Measurements from ENCODE around the gene RIC8B. TPM values are rescaled to one million over a fixed set of nuclear protein-coding genes. Genes with fewer than 3 reads are reported as not detected.

Gene RIC8B
- total RNA-seq, 2 donors from 2014 or later: 15.6 to 22.1 TPM

GRCh38 chr12:106764738-106765137, 9.7 kb upstream of the RIC8B start:
- Histone ChIP-seq H3K27ac (peak overlapping the region in 3 of 4 donors; percentile 13 to 37 (median 17)), H3K4me3 (no peak overlapping the region), H3K4me1 (peaks cover 26% of the 10 kb centered on the region), H3K9me3 (no peaks in the 10 kb centered on the region), H3K27me3 (no peaks in the 10 kb centered on the region), H3K36me3 (replicated peaks in 1 of 2; ENCODE audit: insufficient read depth in 1 of 2, low read depth in 2 of 2) (no peaks in the 10 kb centered on the region)
- DNase-seq (no peak), ATAC-seq (no peak)
- intact Hi-C loops (cut with DNase I): no loop called here
- TF ChIP-seq POLR2A (IDR thresholded peaks at IDR 0.05): no peak
- TF ChIP-seq, protein P1, sequence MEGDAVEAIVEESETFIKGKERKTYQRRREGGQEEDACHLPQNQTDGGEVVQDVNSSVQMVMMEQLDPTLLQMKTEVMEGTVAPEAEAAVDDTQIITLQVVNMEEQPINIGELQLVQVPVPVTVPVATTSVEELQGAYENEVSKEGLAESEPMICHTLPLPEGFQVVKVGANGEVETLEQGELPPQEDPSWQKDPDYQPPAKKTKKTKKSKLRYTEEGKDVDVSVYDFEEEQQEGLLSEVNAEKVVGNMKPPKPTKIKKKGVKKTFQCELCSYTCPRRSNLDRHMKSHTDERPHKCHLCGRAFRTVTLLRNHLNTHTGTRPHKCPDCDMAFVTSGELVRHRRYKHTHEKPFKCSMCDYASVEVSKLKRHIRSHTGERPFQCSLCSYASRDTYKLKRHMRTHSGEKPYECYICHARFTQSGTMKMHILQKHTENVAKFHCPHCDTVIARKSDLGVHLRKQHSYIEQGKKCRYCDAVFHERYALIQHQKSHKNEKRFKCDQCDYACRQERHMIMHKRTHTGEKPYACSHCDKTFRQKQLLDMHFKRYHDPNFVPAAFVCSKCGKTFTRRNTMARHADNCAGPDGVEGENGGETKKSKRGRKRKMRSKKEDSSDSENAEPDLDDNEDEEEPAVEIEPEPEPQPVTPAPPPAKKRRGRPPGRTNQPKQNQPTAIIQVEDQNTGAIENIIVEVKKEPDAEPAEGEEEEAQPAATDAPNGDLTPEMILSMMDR (IDR thresholded peaks at IDR 0.05): no peak
- 72 to 78% methylated on average over 3 of the region's 3 CpGs for WGBS, 2 donors

DNA sequence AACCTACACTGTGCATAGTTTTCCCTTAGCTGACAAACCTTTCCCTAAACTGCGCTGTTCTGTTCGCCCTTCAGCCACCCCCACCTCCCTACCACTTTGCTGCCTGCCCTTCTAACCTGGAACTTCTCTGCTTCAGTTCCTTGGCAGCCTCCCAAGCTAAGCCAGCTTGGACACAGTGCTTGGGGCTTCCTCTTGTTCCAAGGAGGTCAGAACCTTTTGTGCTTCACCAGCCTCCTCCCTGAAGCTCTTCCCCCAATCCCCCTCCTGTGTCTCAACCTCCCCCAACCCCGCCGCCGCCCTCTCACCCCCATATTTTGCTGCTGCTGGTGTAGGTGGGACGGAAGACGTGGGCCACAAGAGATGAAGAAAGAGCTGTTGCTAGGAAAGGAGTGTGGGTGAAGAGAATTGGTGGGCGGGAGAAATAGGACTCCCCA, 8.1 kb upstream of the RIC8B start:
- peak; percentile 23 to 58 (median 48) for DNase-seq

GRCh38 chr12:106767206-106767605, 7.3 kb upstream of the RIC8B start:
- intact Hi-C loops (cut with DNase I): no loop called here
- peak overlapping the region; percentile 58 to 95 (median 70) for H3K27ac ChIP-seq
- whole genome bisulfite sequencing, 2 donors: 37 to 48% methylated on average over 2 of the region's 2 CpGs
- DNase-seq (no peak), ATAC-seq (no peak)
- TF ChIP-seq POLR2A (IDR thresholded peaks at IDR 0.05): no peak
- TF ChIP-seq, protein P1 (IDR thresholded peaks at IDR 0.05): no peak
- H3K4me3 ChIP-seq: no peak overlapping the region
- H3K36me3 ChIP-seq (replicated peaks in 1 of 2; ENCODE audit: insufficient read depth in 1 of 2, low read depth in 2 of 2): no peaks in the 10 kb centered on the region
- peaks cover 36% of the 10 kb centered on the region for H3K4me1 ChIP-seq
- no peaks in the 10 kb centered on the region for H3K27me3 ChIP-seq
- H3K9me3 ChIP-seq: no peaks in the 10 kb centered on the region

More for the DNA sequence above, 8.1 kb upstream of the RIC8B start:
- no peaks in the 10 kb centered on the region for H3K36me3 ChIP-seq (replicated peaks in 1 of 2; ENCODE audit: insufficient read depth in 1 of 2, low read depth in 2 of 2)
- intact Hi-C loops (cut with DNase I): no loop called here
- H3K4me3 ChIP-seq: no peak overlapping the region
- H3K9me3 ChIP-seq: no peaks in the 10 kb centered on the region
- no peaks in the 10 kb centered on the region for H3K27me3 ChIP-seq
- peaks cover 33% of the 10 kb centered on the region for H3K4me1 ChIP-seq
- TF ChIP-seq, protein P1 (IDR thresholded peaks at IDR 0.05): no peak
- no peak for TF ChIP-seq POLR2A (IDR thresholded peaks at IDR 0.05)
- no peak for ATAC-seq
- peak overlapping the region in 3 of 4 donors; percentile 59 to 95 (median 81) for H3K27ac ChIP-seq
- 58 to 60% methylated on average over 8 of the region's 8 CpGs for WGBS, 2 donors

GRCh38 chr12:106767954-106768822, 6.3 kb upstream of the RIC8B start:
- 33% methylated on average over 9 of the region's 9 CpGs for WGBS, 2 donors
- no peak for TF ChIP-seq POLR2A (IDR thresholded peaks at IDR 0.05)
- TF ChIP-seq, protein P1 (IDR thresholded peaks at IDR 0.05): no peak
- ATAC-seq: peak; percentile 79

More at GRCh38 chr12:106767954-106768822, 6.3 kb upstream of the RIC8B start:
- intact Hi-C loops (cut with DNase I): no loop called here
- H3K4me3 ChIP-seq: no peak overlapping the region
- no peaks in the 10 kb centered on the region for H3K36me3 ChIP-seq (replicated peaks in 1 of 2; ENCODE audit: insufficient read depth in 1 of 2, low read depth in 2 of 2)
- H3K4me1 ChIP-seq: peaks cover 39% of the 10 kb centered on the region
- no peaks in the 10 kb centered on the region for H3K27me3 ChIP-seq
- peak overlapping the region; percentile 59 to 95 (median 76) for H3K27ac ChIP-seq
- peak; percentile 63 to 74 (median 66) for DNase-seq
- H3K9me3 ChIP-seq: no peaks in the 10 kb centered on the region
